PC-3 (cell line): ENCODE measurements around the gene IGLL1. TPM values are rescaled to one million over a fixed set of nuclear protein-coding genes. Genes with fewer than 3 reads are reported as not detected.

Experiments used
- ATAC-seq: fragments of 200-7000 bp; cut with Tn5 transposase; 2 replicates; pipeline ENCODE4 v1.9.1; 2020; ENCODE audit warnings: mild to moderate bottlenecking, moderate library complexity
- BruUV-seq: library from RNA; stranded (reverse); fragments of 400-500 nt; replicated peaks from 2 replicates; lab custom pipeline; 2021; lab: Mats Ljungman, UMichigan
- CTCF ChIA-PET: fragments of 300-600 bp; sonication (Branson Sonifier 250); formaldehyde crosslinking; loops from one replicate; lab custom pipeline; 2022; ENCODE audit warnings: antibody characterized with exemption; lab: Charles Lee
- POLR2A ChIA-PET: fragments of 300-600 bp; sonication (Branson Sonifier 250); formaldehyde crosslinking; loops from one replicate; lab custom pipeline; 2022; ENCODE audit warnings: antibody characterized with exemption; ENCODE audit not compliant: unreplicated experiment; lab: Charles Lee
- DNase-seq: peaks from one replicate; pipeline ENCODE4 v3.0.0-alpha.2; 2015
- H2AFZ ChIP-seq: fragments of 300-600 bp; sonication (generic); 2 replicates; pipeline ENCODE4 v1.6.0; 2016; ENCODE audit warnings: antibody characterized with exemption, low read length
- H3F3A ChIP-seq: fragments of 300-600 bp; sonication (generic); one replicate; pipeline ENCODE4 v1.6.0; 2017; ENCODE audit warnings: antibody characterized with exemption, low read length, control low read depth, mild to moderate bottlenecking; ENCODE audit not compliant: unreplicated experiment
- H3K27ac ChIP-seq: fragments of 300-600 bp; sonication (generic); 2 replicates; pipeline ENCODE4 v1.5.1; 2016; ENCODE audit warnings: mild to moderate bottlenecking, low read length
- H3K27me3 ChIP-seq: fragments of 300-600 bp; sonication (generic); 2 replicates; pipeline ENCODE4 v1.6.1; 2016; ENCODE audit warnings: low read length, mixed read lengths
- H3K36me3 ChIP-seq: fragments of 300-600 bp; sonication (generic); 2 replicates; pipeline ENCODE4 v1.6.1; 2016; ENCODE audit warnings: low read depth, mixed run types, low read length, mixed read lengths
- H3K4me1 ChIP-seq: fragments of 300-600 bp; sonication (generic); 2 replicates; pipeline ENCODE4 v1.5.1; 2016; ENCODE audit warnings: low read length; ENCODE audit not compliant: insufficient read depth
- H3K4me2 ChIP-seq: fragments of 300-600 bp; sonication (generic); 2 replicates; pipeline ENCODE4 v1.6.0; 2016; ENCODE audit warnings: low read length
- H3K4me3 ChIP-seq: fragments of 300-600 bp; sonication (generic); 2 replicates; pipeline ENCODE4 v1.5.1; 2016; ENCODE audit warnings: mild to moderate bottlenecking, low read length, mixed read lengths
- H3K79me2 ChIP-seq: fragments of 300-600 bp; sonication (generic); 2 replicates; pipeline ENCODE4 v1.6.1; 2017; ENCODE audit warnings: low read length, mixed read lengths
- H3K9ac ChIP-seq: fragments of 300-600 bp; sonication (generic); 2 replicates; pipeline ENCODE4 v1.6.0; 2016; ENCODE audit warnings: mild to moderate bottlenecking, low read length
- H3K9me2 ChIP-seq: fragments of 300-600 bp; sonication (generic); replicated peaks from 2 replicates; pipeline ENCODE4 v1.6.1; 2016; ENCODE audit warnings: mixed run types, low read length, mixed read lengths
- H3K9me3 ChIP-seq: fragments of 300-600 bp; sonication (generic); 2 replicates; pipeline ENCODE4 v1.6.1; 2016; ENCODE audit warnings: low read length, mixed read lengths
- H4K20me1 ChIP-seq: fragments of 300-600 bp; sonication (generic); 2 replicates; pipeline ENCODE4 v1.6.1; 2016; ENCODE audit warnings: low read length, mixed read lengths
- CTCF ChIP-seq: fragments of 300-600 bp; sonication (generic); conservative IDR thresholded peaks from 2 replicates; pipeline ENCODE4 v1.5.1; 2017; ENCODE audit warnings: antibody characterized with exemption, low read depth, mild to moderate bottlenecking, low read length
- EZH2 ChIP-seq: fragments of 300-600 bp; sonication (generic); IDR thresholded peaks from one replicate; pipeline ENCODE4 v1.6.1; 2017; ENCODE audit warnings: antibody characterized with exemption, mild to moderate bottlenecking, low read length; ENCODE audit not compliant: unreplicated experiment
- EZH2phosphoT487 ChIP-seq: fragments of 300-600 bp; sonication (generic); IDR thresholded peaks from 2 replicates; pipeline ENCODE4 v1.6.1; 2018; ENCODE audit warnings: mild to moderate bottlenecking, antibody characterized with exemption, low read length, borderline replicate concordance
- intact Hi-C: fragments of 100-400 bp; cut with micrococcal nuclease; formaldehyde crosslinking; loops from 2 replicates; pipeline ENCODE4 v1.9.0; 2023
- total RNA-seq: library from RNA; depleted of rRNA; stranded (reverse); fragments of >200 nt; gene quantifications from 2 replicates; pipeline ENCODE4 v1.2.3, GENCODE V29; 2014

IGLL1 gene
- total RNA-seq, 1 experiment from 2014 or later: not detected

- Histone ChIP-seq H3K9me3 (no peaks in the 10 kb centered on the region), H3K36me3 (no peaks in the 10 kb centered on the region), H3K79me2 (no peaks in the 10 kb centered on the region), H3K27me3 (no peaks in the 10 kb centered on the region), H3K9me2 (no peaks in the 10 kb centered on the region), H4K20me1 (no peaks in the 10 kb centered on the region), H3K4me2 (no peak overlapping the region), H3K9ac (no peak overlapping the region), H3F3A (no peaks in the 10 kb centered on the region), H3K27ac (no peak overlapping the region), H3K4me3 (no peak overlapping the region), H3K4me1 (no peaks in the 10 kb centered on the region), H2AFZ (no peak overlapping the region)
- BruUV-seq: no TSS peak
- TF ChIP-seq CTCF (no peak), EZH2phosphoT487 (no peak), EZH2 (no peak)
- ChIA-PET POLR2A (no interaction called here), CTCF (no interaction called here)
- DNase-seq (no peak), ATAC-seq (no peak)
- intact Hi-C loops: no loop called here
Observed at GRCh38 chr22:23531966-23532705, 48.0 kb downstream of the IGLL1 start.

GRCh38 chr22:23531283-23531956 is 48.7 kb downstream of the IGLL1 start:
- Histone ChIP-seq H3K9me3 (no peaks in the 10 kb centered on the region), H4K20me1 (no peaks in the 10 kb centered on the region), H3K79me2 (no peaks in the 10 kb centered on the region), H3K4me2 (no peak overlapping the region), H2AFZ (no peak overlapping the region), H3K27ac (no peak overlapping the region), H3K36me3 (no peaks in the 10 kb centered on the region), H3K27me3 (no peaks in the 10 kb centered on the region), H3K4me3 (no peak overlapping the region), H3K9me2 (no peaks in the 10 kb centered on the region), H3K4me1 (no peaks in the 10 kb centered on the region), H3F3A (no peaks in the 10 kb centered on the region), H3K9ac (no peak overlapping the region)
- ATAC-seq (no peak), DNase-seq (no peak)
- no TSS peak for BruUV-seq
- POLR2A ChIA-PET: no interaction called here
- TF ChIP-seq EZH2phosphoT487: no peak
- TF ChIP-seq CTCF: no peak
- TF ChIP-seq EZH2: no peak
- CTCF ChIA-PET: no interaction called here
- intact Hi-C loops: no loop called here

- ATAC-seq (no peak), DNase-seq (no peak)
- H4K20me1 ChIP-seq: no peaks in the 10 kb centered on the region
- H3F3A ChIP-seq: no peaks in the 10 kb centered on the region
- no TSS peak for BruUV-seq
- H3K4me3 ChIP-seq: no peak overlapping the region
- TF ChIP-seq EZH2phosphoT487 (no peak), CTCF (no peak), EZH2 (no peak)
- H3K9me3 ChIP-seq: no peaks in the 10 kb centered on the region
- H3K27me3 ChIP-seq: no peaks in the 10 kb centered on the region
- no peak overlapping the region for H3K4me2 ChIP-seq
- no peaks in the 10 kb centered on the region for H3K36me3 ChIP-seq
- no peak overlapping the region for H3K27ac ChIP-seq
- no peaks in the 10 kb centered on the region for H3K4me1 ChIP-seq
- CTCF ChIA-PET: no interaction called here
- no peak overlapping the region for H2AFZ ChIP-seq
- intact Hi-C loops: no loop called here
- H3K79me2 ChIP-seq: no peaks in the 10 kb centered on the region
- POLR2A ChIA-PET: no interaction called here
- H3K9ac ChIP-seq: no peak overlapping the region
- no peaks in the 10 kb centered on the region for H3K9me2 ChIP-seq
Observed at GRCh38 chr22:23530766-23531282, 49.3 kb downstream of the IGLL1 start.
